NCI-H446 treated with DMSO at 0.1 percent for 48 hours (cell line): ENCODE data around the gene PACS2.
"Not testable (repeated sequence)": the region's sequence is repeated elsewhere in the genome, so short reads cannot be mapped to it uniquely, and the experiment has no call there.

Experiments
- DNase-seq: peaks from one replicate; lab custom pipeline; 2025; lab: John Stamatoyannopoulos, UW

The PACS2 gene

GRCh38 chr14:105288936-105289335, 25.6 kb upstream of the PACS2 start:
- DNase-seq = not testable (repeated sequence)

GRCh38 chr14:105290621-105291346, 23.8 kb upstream of the PACS2 start:
- no peak for DNase-seq

- no peak for DNase-seq
Measured at GRCh38 chr14:105292826-105293711, 21.5 kb upstream of the PACS2 start.

- DNase-seq = no peak
Measured at GRCh38 chr14:105294142-105294597, 20.4 kb upstream of the PACS2 start.

GRCh38 chr14:105297311-105297710, 17.2 kb upstream of the PACS2 start:
- not testable (repeated sequence) for DNase-seq

GRCh38 chr14:105299654-105300541, 14.7 kb upstream of the PACS2 start:
- DNase-seq = no peak

GRCh38 chr14:105300542-105301102, 13.9 kb upstream of the PACS2 start, which contains the start of gene BRF1:
BRF1 (minus strand) TSS chr14:105301001; CDS start chr14:105300629, 372 bp downstream.
- DNase-seq = peak; percentile 80

GRCh38 chr14:105301103-105301914, 13.2 kb upstream of the PACS2 start:
- peak; percentile 80 for DNase-seq

- DNase-seq = not testable (repeated sequence)
Measured at GRCh38 chr14:105301915-105302249, 12.7 kb upstream of the PACS2 start.

GRCh38 chr14:105303949-105304348, 10.6 kb upstream of the PACS2 start:
- no peak for DNase-seq

- no peak for DNase-seq
Measured at GRCh38 chr14:105304565-105304964, 10.0 kb upstream of the PACS2 start.

GRCh38 chr14:105305345-105305744, 9.2 kb upstream of the PACS2 start:
- no peak for DNase-seq

GRCh38 chr14:105305791-105306190, 8.8 kb upstream of the PACS2 start:
- no peak for DNase-seq

- no peak for DNase-seq
Measured at GRCh38 chr14:105307052-105307727, 7.4 kb upstream of the PACS2 start.

- no peak for DNase-seq
Measured at GRCh38 chr14:105309371-105309770, 5.2 kb upstream of the PACS2 start.

GRCh38 chr14:105311838-105312237, 2.7 kb upstream of the PACS2 start:
- DNase-seq = no peak

GRCh38 chr14:105312973-105313372, 1.6 kb upstream of the PACS2 start:
- no peak for DNase-seq

- DNase-seq = peak; percentile 45
Measured at GRCh38 chr14:105313381-105314286, 914 bp upstream of the PACS2 start.

- DNase-seq = no peak
Measured at GRCh38 chr14:105315211-105315721, 718 bp downstream of the PACS2 start.
